Tibial nerve (tissue), 4 donors: Measurements from ENCODE around the gene KATNAL1. TPM values are rescaled to one million over a fixed set of nuclear protein-coding genes. Genes with fewer than 3 reads are reported as not detected.

Source experiments
- DNase-seq, 2 donors: peaks; one replicate each; pipeline ENCODE4 v3.0.0-alpha.2; 2019; ENCODE audit warnings: low spot score in 2 of 2
- H3K27ac ChIP-seq, 4 donors: fragments of 200-600 bp; sonication (generic) in 3 of 4; one replicate each; pipeline ENCODE4 v1.5.1; 2017 to 2019; ENCODE audit warnings: mild to moderate bottlenecking in 1 of 4
- H3K27me3 ChIP-seq, 2 donors: fragments of 200-600 bp; sonication (generic) in 1 of 2; one replicate each; pipeline versions ENCODE4 v1.5.1 to v1.6.0; 2017 to 2019
- H3K36me3 ChIP-seq, 3 donors: fragments of 200-600 bp; sonication (generic); one replicate each; pipeline ENCODE4 v1.5.1; 2018 to 2019
- H3K4me1 ChIP-seq, 4 donors: fragments of 200-600 bp; sonication (generic) in 3 of 4; one replicate each; pipeline ENCODE4 v1.5.1; 2017 to 2019
- H3K4me3 ChIP-seq, 4 donors: fragments of 200-600 bp; sonication (generic) in 3 of 4; one replicate each; pipeline ENCODE4 v1.5.1; 2017 to 2019; ENCODE audit warnings: mild to moderate bottlenecking in 1 of 4, moderate library complexity in 1 of 4
- H3K9me3 ChIP-seq, 4 donors: fragments of 200-600 bp; sonication (generic) in 3 of 4; one replicate each; pipeline ENCODE4 v1.5.1; 2017 to 2019
- EP300 ChIP-seq, 2 donors: sonication (generic); formaldehyde crosslinking; IDR thresholded peaks; one replicate each; pipeline ENCODE4 v1.6.1; 2017; ENCODE audit warnings: antibody characterized with exemption in 2 of 2, mild to moderate bottlenecking in 1 of 2
- POLR2A ChIP-seq, 2 donors: fragments of 450-650 bp; IDR thresholded peaks; one replicate each; pipeline ENCODE4 v1.6.1; 2017; ENCODE audit warnings: antibody characterized with exemption in 2 of 2, mild to moderate bottlenecking in 2 of 2, moderate library complexity in 2 of 2
- WGBS, 2 donors: methylation state at CpG; one replicate each; pipeline ENCODE4 v1.1.5; 2018; 5-methylcytosine and 5-hydroxymethylcytosine counted together
- total RNA-seq, 4 donors: library from RNA; depleted of rRNA; stranded (reverse); fragments of >200 nt; gene quantifications; one replicate each; pipeline ENCODE4 v1.1.0, GENCODE V29; 2016
- TF ChIP-seq, protein P1 (sequence below), 5 experiments: fragments of 200-600 bp in 3 of 5; fragments of 450-650 bp in 2 of 5; sonication (generic) in 3 of 5; IDR thresholded peaks; one replicate each; pipeline ENCODE4 v1.5.1; 2016 to 2019; ENCODE audit warnings: antibody characterized with exemption in 5 of 5, mild to moderate bottlenecking in 3 of 5, moderate library complexity in 2 of 5

KATNAL1 gene
- total RNA-seq, 4 donors from 2014 or later, result 13.5 to 27.2 (median 21.7) TPM

GRCh38 chr13:30322428-30322827, 15.1 kb upstream of the KATNAL1 start:
- H3K4me3 ChIP-seq, result no peak overlapping the region
- WGBS, 2 donors, result 79 to 84% methylated on average over 7 of the region's 7 CpGs

GRCh38 chr13:30321256-30321655, 13.9 kb upstream of the KATNAL1 start:
- Histone ChIP-seq H3K27me3 (no peaks in the 10 kb centered on the region), H3K36me3 (peaks cover 0 to 6% (median 0%) of the 10 kb centered on the region in 3 donors), H3K9me3 (peaks cover 0 to 8% (median 0%) of the 10 kb centered on the region in 4 donors), H3K4me3 (no peak overlapping the region), H3K27ac (no peak overlapping the region), H3K4me1 (peaks cover 0 to 42% (median 13%) of the 10 kb centered on the region in 4 donors)
- DNase-seq, result no peak
- TF ChIP-seq POLR2A (IDR thresholded peaks at IDR 0.05) (no peak), EP300 (IDR thresholded peaks at IDR 0.05) (no peak)
- TF ChIP-seq, protein P1, sequence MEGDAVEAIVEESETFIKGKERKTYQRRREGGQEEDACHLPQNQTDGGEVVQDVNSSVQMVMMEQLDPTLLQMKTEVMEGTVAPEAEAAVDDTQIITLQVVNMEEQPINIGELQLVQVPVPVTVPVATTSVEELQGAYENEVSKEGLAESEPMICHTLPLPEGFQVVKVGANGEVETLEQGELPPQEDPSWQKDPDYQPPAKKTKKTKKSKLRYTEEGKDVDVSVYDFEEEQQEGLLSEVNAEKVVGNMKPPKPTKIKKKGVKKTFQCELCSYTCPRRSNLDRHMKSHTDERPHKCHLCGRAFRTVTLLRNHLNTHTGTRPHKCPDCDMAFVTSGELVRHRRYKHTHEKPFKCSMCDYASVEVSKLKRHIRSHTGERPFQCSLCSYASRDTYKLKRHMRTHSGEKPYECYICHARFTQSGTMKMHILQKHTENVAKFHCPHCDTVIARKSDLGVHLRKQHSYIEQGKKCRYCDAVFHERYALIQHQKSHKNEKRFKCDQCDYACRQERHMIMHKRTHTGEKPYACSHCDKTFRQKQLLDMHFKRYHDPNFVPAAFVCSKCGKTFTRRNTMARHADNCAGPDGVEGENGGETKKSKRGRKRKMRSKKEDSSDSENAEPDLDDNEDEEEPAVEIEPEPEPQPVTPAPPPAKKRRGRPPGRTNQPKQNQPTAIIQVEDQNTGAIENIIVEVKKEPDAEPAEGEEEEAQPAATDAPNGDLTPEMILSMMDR (IDR thresholded peaks at IDR 0.05), result no peak
- WGBS, 2 donors, result 92 to 97% methylated on average over 3 of the region's 3 CpGs

More at GRCh38 chr13:30322428-30322827, 15.1 kb upstream of the KATNAL1 start:
- no peak for TF ChIP-seq POLR2A (IDR thresholded peaks at IDR 0.05)
- no peak for TF ChIP-seq EP300 (IDR thresholded peaks at IDR 0.05)
- TF ChIP-seq, protein P1 (IDR thresholded peaks at IDR 0.05), result no peak
- DNase-seq, result no peak
- Histone ChIP-seq H3K9me3 (peaks cover 0 to 8% (median 0%) of the 10 kb centered on the region in 4 donors), H3K36me3 (peaks cover 0 to 6% (median 0%) of the 10 kb centered on the region in 3 donors), H3K27me3 (no peaks in the 10 kb centered on the region), H3K4me1 (peaks cover 0 to 36% (median 11%) of the 10 kb centered on the region in 4 donors), H3K27ac (no peak overlapping the region)

DNA sequence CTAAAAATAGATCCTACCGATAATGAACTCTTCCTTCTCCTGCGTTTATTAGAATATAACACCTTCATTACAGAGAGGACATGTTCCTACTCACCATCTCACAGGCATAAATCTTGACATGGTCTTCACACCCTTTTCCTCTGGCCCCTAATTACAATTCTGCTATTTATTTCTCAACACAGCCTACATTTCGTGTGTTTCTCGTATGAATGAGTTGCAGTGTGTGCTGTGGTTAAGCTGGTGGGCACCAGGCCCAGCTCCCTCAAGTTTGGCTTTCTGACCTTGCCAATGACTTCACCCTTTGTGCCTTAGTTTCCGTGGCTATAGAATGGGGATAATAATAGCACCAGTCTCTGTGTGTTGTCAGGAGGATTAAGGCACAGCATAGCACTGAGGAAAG, 12.3 kb upstream of the KATNAL1 start:
- no peaks in the 10 kb centered on the region for H3K27me3 ChIP-seq
- 18 to 19% methylated on average over 5 of the region's 5 CpGs for WGBS, 2 donors
- H3K36me3 ChIP-seq, result peaks cover 0 to 6% (median 0%) of the 10 kb centered on the region in 3 donors
- H3K27ac ChIP-seq, result peak overlapping the region in 2 of 4 donors; percentile 58 to 74
- no peak for DNase-seq
- no peaks in the 10 kb centered on the region for H3K9me3 ChIP-seq
- no peak overlapping the region for H3K4me3 ChIP-seq
- no peak for TF ChIP-seq POLR2A (IDR thresholded peaks at IDR 0.05)
- TF ChIP-seq, protein P1 (IDR thresholded peaks at IDR 0.05), result no peak
- TF ChIP-seq EP300 (IDR thresholded peaks at IDR 0.05), result peak in 1 of 2 donors; percentile 75
- peaks cover 0 to 46% (median 13%) of the 10 kb centered on the region in 4 donors for H3K4me1 ChIP-seq

GRCh38 chr13:30319130-30319529, 11.8 kb upstream of the KATNAL1 start:
- H3K4me3 ChIP-seq, result no peak overlapping the region
- H3K27me3 ChIP-seq, result no peaks in the 10 kb centered on the region
- peak overlapping the region in 2 of 4 donors; percentile 58 to 74 for H3K27ac ChIP-seq
- 33 to 40% methylated on average over 4 of the region's 4 CpGs for WGBS, 2 donors
- H3K9me3 ChIP-seq, result no peaks in the 10 kb centered on the region
- no peak for DNase-seq
- peaks cover 0 to 6% (median 0%) of the 10 kb centered on the region in 3 donors for H3K36me3 ChIP-seq
- TF ChIP-seq POLR2A (IDR thresholded peaks at IDR 0.05) (no peak), EP300 (IDR thresholded peaks at IDR 0.05) (no peak)
- TF ChIP-seq, protein P1 (IDR thresholded peaks at IDR 0.05), result no peak
- peaks cover 0 to 46% (median 13%) of the 10 kb centered on the region in 4 donors for H3K4me1 ChIP-seq

GRCh38 chr13:30318026-30318425, 10.7 kb upstream of the KATNAL1 start:
- 20 to 42% methylated on average over 1 of the region's 1 CpG for WGBS, 2 donors
- Histone ChIP-seq H3K4me3 (no peak overlapping the region), H3K27me3 (no peaks in the 10 kb centered on the region), H3K4me1 (peaks cover 0 to 45% (median 17%) of the 10 kb centered on the region in 4 donors), H3K36me3 (peaks cover 0 to 6% (median 0%) of the 10 kb centered on the region in 3 donors), H3K9me3 (no peaks in the 10 kb centered on the region), H3K27ac (peak overlapping the region in 2 of 4 donors; percentile 58 to 74)
- no peak for DNase-seq
- TF ChIP-seq EP300 (IDR thresholded peaks at IDR 0.05) (peak in 1 of 2 donors; percentile 12), POLR2A (IDR thresholded peaks at IDR 0.05) (no peak)
